Peyer's patch (tissue), 4 donors: ENCODE measurements around the gene ARHGAP26.

Source experiments
- CTCF ChIP-seq, 6 experiments: fragments of 450-650 bp in 4 of 6; fragments of 200-600 bp in 2 of 6; sonication (generic) in 1 of 6; IDR thresholded peaks; one replicate each; pipeline ENCODE4 v1.5.1; 2017 to 2019; ENCODE audit warnings: antibody characterized with exemption in 6 of 6, mild to moderate bottlenecking in 3 of 6, moderate library complexity in 1 of 6
- POLR2A ChIP-seq, 2 donors: fragments of 450-650 bp; IDR thresholded peaks; one replicate each; pipeline ENCODE4 v1.5.1; 2017; ENCODE audit warnings: antibody characterized with exemption in 2 of 2, mild to moderate bottlenecking in 2 of 2, moderate library complexity in 2 of 2

- TF ChIP-seq CTCF (IDR thresholded peaks at IDR 0.05) (no peak), POLR2A (IDR thresholded peaks at IDR 0.05) (no peak)
Measured at GRCh38 chr5:142807372-142807911, 37.3 kb downstream of the ARHGAP26 start.
